SU-DHL-6 (cell line): Measurements from ENCODE around the gene CFAP92.

Experiments used
- H2AFZ ChIP-seq: fragments of 200-600 bp; sonication (generic); 2 replicates; pipeline ENCODE4 v1.6.1; 2014; ENCODE audit warnings: low read depth, mild to moderate bottlenecking, moderate library complexity, mixed read lengths, antibody characterized with exemption, low read length; ENCODE audit not compliant: severe bottlenecking
- H3F3A ChIP-seq: fragments of 200-600 bp; shearing (Covaris generic); 2 replicates; pipeline ENCODE4 v1.6.0; 2016; ENCODE audit warnings: antibody characterized with exemption, mild to moderate bottlenecking; ENCODE audit not compliant: insufficient read depth
- H3K27ac ChIP-seq: fragments of 200-600 bp; sonication (generic); 2 replicates; pipeline ENCODE4 v1.5.1; 2016; ENCODE audit warnings: low read depth, mild to moderate bottlenecking, low read length, moderate library complexity, mixed read lengths
- H3K27me3 ChIP-seq: fragments of 200-600 bp; sonication (generic), shearing (Covaris generic); 2 replicates; pipeline ENCODE4 v1.6.0; 2014; ENCODE audit warnings: mild to moderate bottlenecking, low read length
- H3K36me3 ChIP-seq: fragments of 200-600 bp; sonication (generic); 2 replicates; pipeline ENCODE4 v1.6.1; 2014; ENCODE audit warnings: mild to moderate bottlenecking, low read length, mixed read lengths
- H3K4me2 ChIP-seq: fragments of 300-600, 200-600 bp; shearing (Covaris generic), sonication (generic); 2 replicates; pipeline ENCODE4 v1.6.0; 2014; ENCODE audit warnings: low read length, low read depth, mild to moderate bottlenecking; ENCODE audit not compliant: poor library complexity, severe bottlenecking
- H3K4me3 ChIP-seq: fragments of 200-600 bp; sonication (generic); 2 replicates; pipeline ENCODE4 v1.5.1; 2014; ENCODE audit warnings: antibody characterized with exemption, low read length, mild to moderate bottlenecking, mixed read lengths; ENCODE audit not compliant: insufficient read depth, poor library complexity, severe bottlenecking
- H3K79me2 ChIP-seq: fragments of 200-600 bp; sonication (generic); 2 replicates; pipeline ENCODE4 v1.6.1; 2014; ENCODE audit warnings: mild to moderate bottlenecking, low read length, moderate library complexity; ENCODE audit not compliant: insufficient read depth
- H3K9ac ChIP-seq: fragments of 200-600 bp; sonication (generic); 2 replicates; pipeline ENCODE4 v1.7.0; 2014; ENCODE audit warnings: mild to moderate bottlenecking, low read length
- H3K9me2 ChIP-seq: fragments of 200-600 bp; sonication (generic); replicated peaks from 2 replicates; pipeline ENCODE4 v1.6.1; 2014; ENCODE audit warnings: low read length; ENCODE audit not compliant: insufficient read depth
- H3K9me3 ChIP-seq: fragments of 200-600 bp; sonication (generic); 2 replicates; pipeline ENCODE4 v1.6.1; 2014; ENCODE audit warnings: low read length, mixed read lengths; ENCODE audit not compliant: insufficient read depth
- H4K20me1 ChIP-seq: fragments of 200-600 bp; sonication (generic); 2 replicates; pipeline ENCODE4 v1.6.1; 2014; ENCODE audit warnings: low read depth, mild to moderate bottlenecking, antibody characterized with exemption, low read length, moderate library complexity, mixed read lengths
- CTCF ChIP-seq: fragments of 200-600 bp; sonication (generic); IDR thresholded peaks from one replicate; pipeline ENCODE4 v1.5.1; 2017; ENCODE audit warnings: antibody characterized with exemption, mild to moderate bottlenecking, low read length, moderate library complexity; ENCODE audit not compliant: insufficient read depth, poor library complexity, severe bottlenecking
- EZH2phosphoT487 ChIP-seq: fragments of 200-600 bp; sonication (generic), shearing (Covaris generic); conservative IDR thresholded peaks from 2 replicates; pipeline ENCODE4 v1.6.1; 2018; ENCODE audit warnings: mild to moderate bottlenecking, antibody characterized with exemption, low read length, moderate library complexity, mixed read lengths

The CFAP92 gene

GRCh38 chr3:129009266-129009665 is 15.4 kb upstream of the CFAP92 start:
- no peaks in the 10 kb centered on the region for H3K27me3 ChIP-seq
- H3K4me2 ChIP-seq: no peak overlapping the region
- no peak overlapping the region for H3K4me3 ChIP-seq
- H3K36me3 ChIP-seq: no peaks in the 10 kb centered on the region
- no peak overlapping the region for H3K9ac ChIP-seq
- H4K20me1 ChIP-seq: no peaks in the 10 kb centered on the region
- TF ChIP-seq EZH2phosphoT487 (no peak), CTCF (no peak)
- no peaks in the 10 kb centered on the region for H3K9me3 ChIP-seq
- no peak overlapping the region for H2AFZ ChIP-seq
- H3F3A ChIP-seq: no peaks in the 10 kb centered on the region
- H3K27ac ChIP-seq: no peak overlapping the region
- H3K9me2 ChIP-seq: no peaks in the 10 kb centered on the region
- no peaks in the 10 kb centered on the region for H3K79me2 ChIP-seq

GRCh38 chr3:129007792-129008191 is 13.9 kb upstream of the CFAP92 start:
- H3K9ac ChIP-seq: no peak overlapping the region
- no peak overlapping the region for H2AFZ ChIP-seq
- H3K9me3 ChIP-seq: no peaks in the 10 kb centered on the region
- H3K4me3 ChIP-seq: no peak overlapping the region
- H3K36me3 ChIP-seq: no peaks in the 10 kb centered on the region
- H3K9me2 ChIP-seq: no peaks in the 10 kb centered on the region
- H3K27ac ChIP-seq: no peak overlapping the region
- H3K79me2 ChIP-seq: no peaks in the 10 kb centered on the region
- no peaks in the 10 kb centered on the region for H3K27me3 ChIP-seq
- H4K20me1 ChIP-seq: no peaks in the 10 kb centered on the region
- H3F3A ChIP-seq: no peaks in the 10 kb centered on the region
- no peak for TF ChIP-seq CTCF
- no peak for TF ChIP-seq EZH2phosphoT487
- no peak overlapping the region for H3K4me2 ChIP-seq

- no peak overlapping the region for H3K27ac ChIP-seq
- no peak overlapping the region for H3K4me2 ChIP-seq
- H2AFZ ChIP-seq: no peak overlapping the region
- no peaks in the 10 kb centered on the region for H4K20me1 ChIP-seq
- no peaks in the 10 kb centered on the region for H3F3A ChIP-seq
- H3K9me2 ChIP-seq: no peaks in the 10 kb centered on the region
- H3K27me3 ChIP-seq: no peaks in the 10 kb centered on the region
- H3K4me3 ChIP-seq: no peak overlapping the region
- H3K9ac ChIP-seq: no peak overlapping the region
- H3K36me3 ChIP-seq: no peaks in the 10 kb centered on the region
- H3K79me2 ChIP-seq: no peaks in the 10 kb centered on the region
- no peak for TF ChIP-seq EZH2phosphoT487
- no peak for TF ChIP-seq CTCF
- H3K9me3 ChIP-seq: no peaks in the 10 kb centered on the region
These were observed 13.0 kb upstream of the CFAP92 start for GRCh38 chr3:129006864-129007263.
